ENCODE data around the gene CDRT15.
"Not testable (repeated sequence)": the region's sequence is repeated elsewhere in the genome, so short reads cannot be mapped to it uniquely, and the experiment has no call there.

- not testable (repeated sequence) for TF ChIP-seq CTCF (IDR thresholded peaks at IDR 0.05); USF2 (CRISPR knock-in tag; IDR thresholded peaks at IDR 0.05)
These were observed 2.6 kb upstream of the CDRT15 start for GRCh38 chr17:14239271-14239670.

All from WTC11 (cell line).